ENCODE data around the gene COL5A3.
"Not testable (repeated sequence)": the region's sequence is repeated elsewhere in the genome, so short reads cannot be mapped to it uniquely, and the experiment has no call there.

The COL5A3 gene

DNA sequence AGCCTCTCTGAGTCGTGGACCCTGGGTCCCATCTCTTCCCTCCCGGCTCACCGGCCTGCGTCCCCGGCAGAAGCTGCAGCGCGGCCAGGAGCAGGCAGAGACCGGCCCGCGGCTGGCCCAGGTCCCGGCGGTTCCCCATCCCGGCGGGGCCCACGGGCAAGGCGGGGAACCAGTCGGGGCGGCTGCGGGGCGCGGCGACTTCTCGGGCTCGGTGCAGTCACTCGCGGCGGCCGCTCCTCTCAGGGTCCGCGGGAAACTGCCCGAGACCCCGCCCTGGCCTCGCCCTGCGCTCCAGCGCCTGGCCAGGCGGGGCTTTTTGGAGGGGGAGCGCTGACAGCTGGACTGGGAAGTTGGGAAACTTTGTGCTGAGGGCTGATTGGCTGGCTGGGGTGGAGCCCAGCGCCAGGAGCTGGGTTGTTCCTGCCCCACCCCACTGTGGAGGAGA lies at the start of gene COL5A3:
COL5A3 (minus strand) TSS at position 258 of the 445 bp plus-strand sequence; CDS start at position 139, 119 bp downstream.
- DNase-seq (ENCODE audit: low spot score): no peak

DNA sequence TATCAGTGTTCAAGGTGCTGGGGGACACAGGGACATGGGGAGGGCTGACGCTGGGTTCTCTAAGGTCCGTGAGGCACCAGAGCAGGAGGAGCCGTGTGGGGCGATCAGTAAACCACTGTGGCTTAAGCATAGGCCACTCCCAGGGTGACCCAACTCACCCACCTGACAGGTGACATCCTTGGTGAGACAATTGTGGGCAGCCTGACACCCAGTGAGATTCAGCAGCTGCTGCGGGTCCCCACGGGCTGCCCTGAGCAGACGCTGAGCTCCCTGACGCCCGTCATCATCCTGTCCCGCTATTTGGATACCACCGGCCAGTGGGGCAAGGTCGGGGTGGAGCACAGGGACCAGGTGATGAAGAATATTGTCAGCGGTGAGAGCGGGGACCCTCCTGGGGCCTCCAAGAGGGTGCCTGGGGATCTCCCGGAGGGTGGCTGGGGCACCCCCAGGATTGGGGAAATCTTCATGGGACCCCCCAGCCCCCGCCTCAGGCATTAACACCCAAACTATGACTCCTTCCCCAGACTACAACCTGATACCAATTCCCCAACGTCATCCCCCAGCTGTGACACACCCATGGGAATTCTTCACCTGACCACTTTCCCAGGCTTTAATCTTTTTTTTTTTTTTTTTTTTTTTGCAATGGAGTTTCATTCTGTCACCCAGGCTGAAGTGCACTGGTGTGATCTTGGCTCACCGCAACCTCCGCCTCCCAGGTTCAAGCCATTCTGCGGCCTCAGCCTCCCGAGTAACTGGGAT lies 42.5 kb upstream of the COL5A3 start:
- DNase-seq (ENCODE audit: low spot score): no peak

DNA sequence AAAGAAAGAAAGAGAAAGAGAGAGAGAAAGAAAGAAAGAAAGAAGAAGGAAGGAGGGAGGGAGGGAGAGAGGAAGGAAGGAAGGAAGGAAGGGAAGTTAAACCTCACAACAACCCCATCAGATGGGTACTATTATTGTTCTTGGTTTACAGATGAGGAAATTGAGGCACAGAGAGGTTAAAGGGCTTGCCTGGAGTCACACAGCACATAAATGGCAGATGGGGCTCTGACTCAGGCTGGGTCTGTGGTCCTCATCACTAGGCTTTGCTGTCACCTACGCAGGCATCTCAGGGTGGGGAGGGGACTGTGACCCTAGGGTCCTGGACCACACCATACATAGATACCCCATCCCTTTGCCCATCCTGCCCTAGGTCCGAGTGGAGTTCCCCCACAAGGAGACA lies 39.3 kb upstream of the COL5A3 start:
- DNase-seq (ENCODE audit: low spot score): no peak

DNA sequence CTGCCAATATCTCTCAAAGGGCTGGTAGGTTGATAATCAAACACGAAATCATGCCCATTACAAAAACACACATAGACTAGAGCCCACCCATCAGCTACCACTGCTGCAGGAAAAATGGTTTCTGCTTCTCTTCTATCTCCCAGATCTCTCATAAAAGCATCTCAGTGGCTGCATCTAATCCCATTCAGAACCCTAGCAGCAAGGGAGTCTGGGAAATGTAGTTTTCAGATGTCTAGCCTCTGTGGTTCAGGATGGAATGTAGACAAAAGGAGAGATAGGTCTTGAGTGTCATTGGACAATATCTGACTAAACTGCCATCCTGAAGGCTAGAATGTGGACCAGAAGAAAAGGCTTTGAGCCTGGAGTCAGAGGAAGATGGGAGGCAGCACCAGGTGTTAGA lies 35.1 kb upstream of the COL5A3 start:
- no peak for DNase-seq (ENCODE audit: low spot score)

DNA sequence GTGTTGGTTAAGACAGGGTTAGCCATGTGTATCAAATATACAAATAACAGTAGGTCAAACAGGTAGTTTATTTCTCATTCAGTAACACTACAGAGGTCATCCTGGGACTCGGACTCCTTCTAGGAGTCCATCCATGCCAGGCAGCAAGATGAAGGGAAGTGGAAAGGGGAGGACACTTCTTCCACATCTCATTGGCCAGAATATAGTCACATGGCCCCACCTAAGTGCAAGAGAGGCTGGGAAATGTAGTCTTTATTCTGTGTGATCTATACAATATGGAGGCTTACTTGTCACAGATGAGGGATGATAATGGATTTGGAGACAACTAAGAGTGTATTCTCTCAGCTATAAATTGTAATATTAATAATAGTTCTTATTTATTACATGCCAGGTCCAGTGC lies 34.1 kb upstream of the COL5A3 start:
- peak; percentile 35 for DNase-seq (ENCODE audit: low spot score)

DNA sequence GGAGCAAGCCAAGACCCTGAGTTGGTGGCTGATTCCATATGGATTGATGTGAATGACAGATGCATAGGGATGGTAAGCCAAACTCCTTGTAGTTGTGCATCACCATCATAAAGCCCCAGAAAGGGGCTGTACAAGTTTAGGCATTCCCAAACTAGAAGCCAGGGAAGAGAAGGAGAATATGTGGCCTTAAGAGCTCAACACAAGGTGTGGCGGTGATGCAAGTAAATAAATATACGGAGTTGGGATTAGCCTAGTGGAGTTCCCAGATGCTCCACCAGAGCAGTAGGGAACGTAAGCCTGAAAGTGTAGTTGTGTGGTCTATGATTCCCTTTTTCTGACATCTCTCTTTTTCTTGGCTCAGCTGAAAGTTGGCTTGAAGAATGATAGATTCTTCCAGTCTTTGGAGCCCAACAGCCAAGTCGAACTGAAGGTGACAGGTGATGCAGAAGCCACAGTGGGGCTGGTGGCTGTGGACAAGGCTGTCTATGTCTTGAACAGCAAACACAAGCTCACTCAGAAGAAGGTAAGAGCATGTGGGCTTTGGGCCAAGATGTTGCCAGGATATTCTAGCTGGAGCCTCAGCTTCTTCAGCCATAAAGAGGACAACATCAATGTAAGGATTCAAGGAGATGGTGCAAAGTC lies 33.1 kb upstream of the COL5A3 start:
- DNase-seq (ENCODE audit: low spot score): no peak

DNA sequence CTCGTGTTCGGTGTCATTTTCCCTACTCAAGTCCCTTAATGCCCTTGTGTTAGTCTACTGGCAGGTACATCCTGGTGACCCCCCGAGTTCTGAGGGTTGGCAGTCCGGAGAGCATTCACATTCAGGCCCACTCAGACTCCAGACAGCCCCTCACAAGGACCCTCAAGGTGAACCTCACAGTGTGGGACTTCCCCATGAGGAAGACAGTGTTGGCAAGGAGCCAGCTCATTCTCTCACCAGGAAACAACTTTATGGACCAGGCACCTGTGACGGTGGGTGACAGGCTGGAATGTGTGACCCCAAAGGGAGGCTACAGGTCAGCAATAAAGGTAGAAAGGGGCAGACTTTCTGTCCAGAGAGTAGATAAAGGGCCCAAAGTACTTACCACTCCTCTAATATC lies 27.5 kb upstream of the COL5A3 start:
- DNase-seq (ENCODE audit: low spot score): no peak

DNA sequence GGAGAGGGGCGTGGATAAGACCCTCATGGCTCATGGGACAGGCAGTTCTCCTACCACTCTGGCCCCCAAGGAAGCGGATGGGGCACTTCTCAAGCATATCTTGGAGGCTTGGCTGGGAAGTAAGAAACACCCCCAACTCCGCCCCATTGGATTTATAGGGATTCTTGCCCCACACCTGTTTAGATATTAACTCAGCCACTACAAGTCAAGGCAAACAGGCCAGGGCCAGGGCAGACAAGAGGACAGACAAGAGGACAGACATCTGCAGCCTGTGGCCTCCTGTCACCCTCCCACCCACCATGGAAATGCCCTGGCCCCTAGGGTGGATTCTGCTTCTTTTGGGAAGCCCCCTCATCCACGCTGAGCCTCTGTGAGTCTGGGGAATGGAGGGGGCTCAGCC lies 27.1 kb upstream of the COL5A3 start:
- DNase-seq (ENCODE audit: low spot score): no peak

DNA sequence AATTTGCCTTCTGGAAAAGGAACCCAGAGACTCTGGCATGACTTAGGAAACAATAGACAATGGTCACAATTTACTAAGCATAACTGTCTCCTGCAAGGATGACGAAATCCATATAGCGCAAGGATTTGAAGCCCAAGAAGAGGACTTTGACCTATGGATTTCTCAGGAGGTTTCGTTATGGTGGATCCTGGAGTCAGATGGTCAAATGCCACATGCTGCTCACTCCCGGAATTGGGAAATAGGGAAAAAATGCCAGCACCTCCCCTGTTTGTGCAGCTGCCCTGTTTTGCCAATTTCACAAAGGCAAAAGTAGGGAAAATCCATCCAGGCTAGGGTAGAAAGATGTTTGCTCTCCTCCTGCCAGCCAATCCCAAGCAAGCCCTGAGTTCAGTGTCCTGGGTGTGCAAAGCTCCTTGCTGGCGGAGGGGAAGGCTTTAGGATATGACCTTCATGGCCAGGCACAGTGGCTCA lies 26.3 kb upstream of the COL5A3 start:
- DNase-seq (ENCODE audit: low spot score): no peak

DNA sequence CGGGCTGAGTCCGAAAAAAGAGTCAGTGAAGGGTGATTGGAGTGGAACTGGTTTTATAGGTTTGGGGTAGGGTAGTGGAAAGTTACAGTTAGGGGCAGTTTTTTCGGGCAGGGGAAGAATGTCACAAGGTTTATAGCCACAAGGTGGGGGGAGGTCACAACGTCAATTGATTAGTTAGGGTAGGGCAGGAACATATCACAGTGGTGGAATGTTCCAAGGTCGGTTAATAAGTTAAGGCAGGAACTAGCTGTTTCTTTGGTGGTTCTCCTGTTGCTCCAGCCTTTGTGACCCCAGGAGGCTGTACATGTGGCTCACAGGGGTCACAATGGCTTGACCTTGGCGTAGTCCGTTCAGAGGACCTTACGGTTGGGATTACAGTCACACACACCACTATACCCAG lies 23.3 kb upstream of the COL5A3 start:
- DNase-seq (ENCODE audit: low spot score): no peak

DNA sequence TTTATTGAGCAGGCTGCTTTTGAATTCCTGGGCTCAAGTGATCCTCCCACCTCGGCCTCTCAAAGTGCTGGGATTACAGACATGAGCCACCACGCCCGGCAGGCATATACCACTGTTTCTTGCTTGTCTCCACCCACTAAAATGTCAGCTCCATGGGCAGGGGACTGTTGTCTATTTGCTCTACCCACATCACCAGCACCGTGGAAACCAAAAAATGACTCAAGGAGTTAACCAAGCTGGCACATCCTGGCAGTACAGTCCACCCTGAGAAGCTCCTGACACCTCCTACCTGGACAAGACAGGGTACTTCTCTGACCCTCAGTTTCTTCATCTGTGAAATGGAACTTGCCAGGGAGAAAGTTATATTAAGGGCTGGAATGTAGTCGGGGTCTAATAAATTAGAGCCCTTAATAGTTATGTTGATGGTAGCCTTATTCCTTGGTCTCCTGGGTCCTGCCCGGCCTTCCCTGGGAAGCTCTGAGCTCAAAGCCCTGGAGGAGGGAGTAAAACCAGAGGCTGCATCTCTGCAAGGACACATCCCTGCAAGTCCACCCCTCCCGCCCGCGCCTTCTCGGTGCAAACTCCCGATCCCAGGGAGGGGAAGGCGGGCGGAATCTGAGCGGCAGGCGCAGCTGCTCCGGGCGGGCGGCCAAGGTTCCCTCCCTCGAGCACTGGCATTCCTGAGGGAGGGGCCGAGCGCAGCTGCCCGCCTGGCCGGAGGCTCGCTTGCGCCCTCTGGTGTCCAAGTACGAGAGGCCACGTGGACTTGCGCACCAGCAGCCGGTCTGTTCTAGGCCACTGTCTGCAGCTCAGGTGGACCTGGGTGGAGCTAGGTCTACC lies 17.1 kb upstream of the COL5A3 start:
- peak; percentile 91 for DNase-seq (ENCODE audit: low spot score)

DNA sequence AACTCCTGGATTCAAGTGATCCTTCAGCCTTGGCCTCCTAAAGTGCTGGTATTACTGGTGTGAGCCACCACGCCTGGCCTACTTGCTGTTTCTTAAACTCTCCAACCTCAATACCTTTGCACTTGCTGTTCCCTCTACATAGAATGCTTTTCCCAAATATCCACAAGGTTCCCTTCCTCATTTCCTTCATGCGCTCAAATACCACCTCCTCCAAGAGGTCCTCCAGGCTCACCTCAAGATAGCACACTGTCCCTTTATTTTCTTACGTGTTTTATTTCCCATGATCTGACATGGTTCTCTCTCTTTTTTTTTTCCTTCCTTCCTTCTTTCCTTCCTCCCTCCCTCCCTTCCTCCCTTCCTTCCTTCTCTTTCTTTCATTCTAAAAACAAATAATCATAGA lies 16.4 kb upstream of the COL5A3 start:
- no peak for DNase-seq (ENCODE audit: low spot score)

DNA sequence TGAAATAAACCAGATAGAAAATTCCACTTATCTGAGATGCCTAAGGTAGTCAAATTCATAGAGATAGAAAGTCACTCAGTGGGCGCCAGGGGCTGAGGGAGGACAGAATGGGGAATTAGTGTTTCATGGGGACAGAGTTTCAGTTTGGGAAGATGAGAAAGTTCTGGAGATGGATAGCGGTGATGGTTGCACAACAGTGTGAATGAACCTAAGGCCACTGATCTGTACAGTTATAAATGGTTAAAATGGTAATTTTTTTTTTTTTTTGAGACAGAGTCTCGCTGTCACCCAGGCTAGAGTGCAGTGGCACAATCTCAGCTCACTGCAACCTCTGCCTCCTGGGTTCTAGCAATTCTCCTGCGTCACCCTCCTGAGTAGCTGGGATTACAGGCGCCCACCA lies 12.8 kb upstream of the COL5A3 start:
- not testable (repeated sequence) for DNase-seq (ENCODE audit: low spot score)

DNA sequence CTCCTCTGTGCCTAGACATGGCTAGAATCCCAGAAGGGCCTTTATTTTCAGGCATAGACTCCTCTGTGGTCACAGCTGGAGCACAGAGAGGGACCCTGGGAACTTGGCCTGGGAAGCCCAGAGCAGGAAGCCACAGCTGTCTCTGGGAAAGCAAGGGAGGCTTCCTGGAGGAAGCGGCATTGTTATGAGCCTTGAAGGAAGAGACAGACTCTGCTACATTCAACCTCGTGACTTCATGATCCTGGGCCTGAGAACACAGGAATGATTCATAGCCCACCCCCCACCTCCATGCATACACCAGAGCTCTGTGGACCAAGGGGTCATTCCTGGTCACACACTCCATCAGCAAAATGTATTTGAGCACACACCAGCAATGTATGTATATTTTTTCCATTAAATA lies 11.6 kb upstream of the COL5A3 start:
- no peak for DNase-seq (ENCODE audit: low spot score)

DNA sequence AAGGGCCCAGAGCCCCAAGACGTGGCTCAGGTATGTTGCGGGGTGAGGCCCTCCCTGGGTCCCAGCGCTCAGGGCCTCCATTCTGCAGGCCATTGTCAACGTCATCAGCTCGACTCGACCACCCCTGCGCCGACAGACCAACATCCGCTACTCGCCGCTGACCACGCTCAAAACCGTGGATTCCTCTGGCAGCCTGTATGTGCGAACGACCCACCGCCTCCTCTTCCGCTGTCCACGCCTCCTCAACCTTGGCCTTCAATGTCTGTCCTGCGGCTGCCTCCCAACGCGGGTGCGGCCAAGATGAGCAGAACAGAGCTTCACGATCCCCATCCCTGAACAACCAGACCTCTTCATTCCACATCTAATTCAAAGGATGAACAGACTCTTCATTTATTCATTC lies 11.1 kb upstream of the COL5A3 start:
- DNase-seq (ENCODE audit: low spot score): no peak

DNA sequence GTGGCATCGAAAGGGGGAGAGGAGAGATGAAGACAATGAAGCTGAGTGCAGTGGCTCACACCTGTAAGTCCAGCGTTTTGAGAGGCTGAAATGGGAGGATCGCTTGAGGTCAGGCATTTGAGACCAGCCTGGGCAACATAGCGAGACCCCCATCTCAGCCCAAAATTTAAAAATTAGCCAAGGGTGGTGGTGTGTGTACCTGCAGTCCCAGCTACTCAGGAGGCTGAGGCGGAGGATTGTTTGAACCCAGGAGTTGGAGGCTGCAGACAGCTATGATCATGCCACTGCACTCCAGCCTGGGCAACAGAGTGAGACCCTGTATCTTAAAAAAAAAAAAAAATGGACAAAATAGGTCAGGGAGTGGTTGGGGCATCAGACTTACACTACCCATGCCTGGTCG lies 10.5 kb upstream of the COL5A3 start:
- no peak for DNase-seq (ENCODE audit: low spot score)

DNA sequence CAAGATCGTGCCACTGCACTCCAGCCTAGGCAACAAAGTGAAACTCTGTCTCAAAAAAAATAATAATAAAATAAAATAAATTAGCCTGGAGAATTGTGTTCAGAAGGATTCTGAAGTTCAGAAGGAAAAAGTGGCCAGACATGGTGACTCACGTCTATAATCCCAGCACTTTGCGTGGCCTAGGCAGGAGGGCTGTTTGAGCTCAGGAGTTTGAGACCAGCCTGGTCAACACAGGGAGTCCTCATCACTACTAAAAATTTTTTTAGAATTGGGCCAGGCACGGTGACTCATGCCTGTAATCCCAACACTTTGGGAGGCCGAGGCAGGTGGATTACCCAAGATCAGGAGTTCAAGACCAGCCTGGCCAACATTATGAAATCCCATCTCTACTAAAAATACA lies 8.9 kb upstream of the COL5A3 start:
- no peak for DNase-seq (ENCODE audit: low spot score)

DNA sequence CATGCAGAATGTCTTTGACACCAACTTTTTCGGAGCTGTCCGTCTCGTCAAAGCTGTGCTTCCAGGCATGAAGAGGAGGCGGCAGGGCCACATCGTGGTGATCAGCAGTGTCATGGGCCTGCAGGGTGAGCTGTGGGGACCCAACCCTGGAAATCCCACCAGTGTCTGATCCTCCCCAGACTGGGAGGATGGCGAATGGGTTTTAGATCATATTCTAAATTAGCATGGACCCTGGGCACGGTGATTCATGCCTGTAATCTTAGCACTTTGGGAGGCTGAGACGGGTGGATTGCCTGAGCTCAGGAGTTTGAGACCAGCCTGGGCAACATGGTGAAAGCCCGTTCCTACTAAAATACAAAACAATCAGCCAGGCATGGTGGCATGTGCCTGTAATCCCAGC lies 8.5 kb upstream of the COL5A3 start:
- no peak for DNase-seq (ENCODE audit: low spot score)

DNA sequence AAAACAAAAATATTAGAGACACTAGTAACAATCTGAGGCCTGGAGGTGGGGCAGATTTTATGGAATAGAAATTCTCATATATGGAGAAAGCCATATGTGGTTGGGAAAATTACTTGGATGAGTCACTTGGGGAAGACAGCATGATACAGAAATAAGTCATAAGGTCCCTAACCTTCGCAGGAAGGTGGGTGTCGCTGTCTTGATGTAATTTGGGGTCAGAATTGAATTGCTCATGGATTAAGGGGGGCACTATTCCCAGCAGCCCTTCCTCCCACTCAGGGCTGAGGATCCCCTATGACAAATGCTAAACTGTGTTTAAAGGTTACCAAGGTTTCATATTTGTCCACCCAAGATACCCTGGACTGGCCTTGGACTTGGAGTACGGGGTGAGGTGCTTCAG lies 8.0 kb upstream of the COL5A3 start:
- DNase-seq (ENCODE audit: low spot score): peak; percentile 70

DNA sequence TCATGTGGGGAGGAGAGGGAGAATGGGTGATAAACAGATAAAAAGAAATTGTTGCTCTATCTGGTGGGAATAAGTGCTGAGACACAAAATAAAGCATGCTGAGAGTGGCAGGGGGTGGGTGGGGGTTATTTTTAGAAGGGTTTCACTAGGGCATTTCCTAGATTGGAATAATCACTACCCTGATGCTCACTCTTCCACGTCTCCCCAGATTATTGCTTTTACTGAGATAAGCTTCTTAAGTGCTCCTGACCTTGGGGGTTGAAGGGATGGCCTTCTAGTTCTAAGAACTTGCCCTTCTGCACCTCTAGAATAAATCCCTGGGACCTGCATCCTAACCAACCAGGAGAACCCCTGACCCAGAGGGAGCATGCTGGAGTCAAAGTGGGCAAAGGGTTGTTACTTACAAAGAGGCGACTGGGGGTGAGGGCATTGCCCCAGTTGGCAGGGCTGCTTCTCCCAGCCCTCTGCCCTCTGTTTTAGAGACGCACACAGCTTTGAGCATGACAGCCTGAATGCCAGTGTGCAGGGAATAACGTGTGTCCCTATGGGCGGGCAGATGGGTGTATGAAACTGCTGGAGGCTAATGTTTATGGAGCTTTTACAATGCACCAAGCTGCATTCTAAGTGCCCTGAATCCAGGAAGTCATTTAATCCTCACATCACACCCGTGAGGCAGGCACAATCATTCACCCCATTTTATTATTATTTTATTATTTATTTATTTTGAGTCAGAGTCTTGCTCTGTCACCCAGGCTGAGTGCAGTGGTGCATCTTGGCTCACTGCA lies 3.7 kb upstream of the COL5A3 start:
- no peak for DNase-seq (ENCODE audit: low spot score)

DNA sequence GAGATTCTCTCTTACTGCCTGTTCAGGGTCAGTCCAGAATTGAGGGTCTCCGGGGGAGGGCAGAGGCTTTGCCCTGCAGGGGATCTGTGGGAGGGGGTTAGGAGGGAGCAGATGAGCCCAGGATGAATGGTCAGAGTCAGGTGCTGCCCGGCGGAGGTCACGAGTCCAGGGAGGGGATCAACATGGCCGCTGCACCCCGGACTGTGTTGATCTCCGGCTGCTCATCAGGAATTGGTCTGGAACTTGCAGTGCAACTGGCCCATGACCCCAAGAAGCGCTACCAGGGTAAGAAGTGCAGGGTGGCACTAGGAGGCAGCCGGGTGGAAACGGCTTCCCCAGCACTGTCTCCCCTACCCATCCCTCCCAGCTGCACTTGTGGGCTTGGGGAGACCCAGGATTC lies 3.0 kb upstream of the COL5A3 start, which contains the start of gene RDH8:
RDH8 (plus strand) TSS at position 168 of the 400 bp plus-strand sequence; CDS start at position 183, 15 bp downstream.
- DNase-seq (ENCODE audit: low spot score): no peak

DNA sequence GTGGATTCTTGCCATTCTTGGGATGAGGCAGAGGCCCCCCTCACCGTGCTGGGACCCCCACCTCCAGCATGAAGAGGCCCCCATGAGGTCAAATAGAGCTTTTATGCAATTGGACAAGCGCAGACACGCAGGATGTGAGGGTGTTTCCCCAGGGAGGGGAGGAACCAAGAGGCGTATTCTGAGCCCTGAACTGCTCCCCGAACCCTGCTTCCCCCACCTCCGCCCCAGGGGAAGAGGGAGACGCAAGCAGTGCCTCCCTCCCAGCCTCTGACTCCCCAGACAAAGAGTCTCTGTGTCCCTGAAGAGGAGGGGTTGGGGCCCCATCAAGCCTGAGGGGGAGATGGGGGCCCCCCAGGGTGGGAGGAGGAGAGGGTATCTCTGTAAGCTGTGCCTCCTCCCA lies 1.7 kb upstream of the COL5A3 start:
- DNase-seq (ENCODE audit: low spot score): no peak
